A549 (cell line): ENCODE data around the gene C8G. TPM values are rescaled to one million over a fixed set of nuclear protein-coding genes. Genes with fewer than 3 reads are reported as not detected.

Source experiments
- ATAC-seq, 2 experiments: fragments of 200-7000 bp in 1 of 2; fragments of >200 bp in 1 of 2; cut with Nextera tagmentation in 1 of 2; cut with Tn5 transposase in 1 of 2; 3 replicates each; pipeline versions ENCODE4 v1.8.0 to v1.9.1; 2018 to 2020; ENCODE audit warnings: mild to moderate bottlenecking in 1 of 2, moderate library complexity in 1 of 2
- CTCF ChIA-PET: fragments of 300-600 bp; sonication (Branson Sonifier 250); formaldehyde crosslinking; extraction: SDS; loops from one replicate; lab custom pipeline; 2021; ENCODE audit warnings: antibody characterized with exemption, inconsistent platforms; lab: Yijun Ruan, JAX
- POLR2A ChIA-PET: fragments of 350-600 bp; formaldehyde crosslinking; extraction: SDS; loops from one replicate; lab custom pipeline; 2021; ENCODE audit warnings: antibody characterized with exemption, inconsistent platforms; lab: Yijun Ruan, JAX
- DNase-seq, 2 experiments: peaks; one replicate each; pipeline versions ENCODE4 v3.0.0 to v3.0.0-alpha.2; 2011 to 2016; ENCODE audit warnings: low read depth in 1 of 2, low spot score in 1 of 2
- FAIRE-seq: peaks from 2 replicates; lab custom pipeline; 2011; peaks lifted over from hg19 to GRCh38; lab: Jason Lieb, UNC
- H3K27ac ChIP-seq, 2 experiments: fragments of >200 bp; sonication (Bioruptor Twin); formaldehyde crosslinking; 3 replicates each; pipeline ENCODE4 v1.5.1; 2016 to 2017
- H3K4me1 ChIP-seq: fragments of >200 bp; sonication (Bioruptor Twin); formaldehyde crosslinking; 3 replicates; pipeline ENCODE4 v1.6.1; 2016
- H3K4me2 ChIP-seq: fragments of >200 bp; sonication (Bioruptor Twin); formaldehyde crosslinking; 3 replicates; pipeline ENCODE4 v1.6.1; 2016
- H3K4me3 ChIP-seq: fragments of >200 bp; sonication (Bioruptor Twin); formaldehyde crosslinking; 3 replicates; pipeline ENCODE4 v1.5.1; 2016
- H3K9me3 ChIP-seq: fragments of >200 bp; sonication (Bioruptor Twin); formaldehyde crosslinking; 3 replicates; pipeline ENCODE4 v1.6.1; 2016
- ATOH8 ChIP-seq: fragments of 250-450 bp; sonication (Bioruptor Pico); IDR thresholded peaks from 2 replicates; pipeline ENCODE4 v1.5.0; 2020; ENCODE audit warnings: low read depth, mild to moderate bottlenecking, moderate library complexity
- CBX2 ChIP-seq: fragments of 200-600 bp; sonication (generic); IDR thresholded peaks from 2 replicates; pipeline ENCODE4 v1.6.1; 2016; ENCODE audit warnings: low read depth, mild to moderate bottlenecking, borderline replicate concordance
- EHF ChIP-seq: fragments of 250-450 bp; sonication (Bioruptor Pico); IDR thresholded peaks from 2 replicates; pipeline ENCODE4 v1.5.0; 2020; ENCODE audit warnings: mild to moderate bottlenecking
- ELK1 ChIP-seq: fragments of 150-350 bp; IDR thresholded peaks from 2 replicates; pipeline ENCODE4 v1.6.1; 2014; ENCODE audit warnings: low read depth, mild to moderate bottlenecking, low read length
- FOSB ChIP-seq: fragments of 250-450 bp; sonication (Bioruptor Pico); IDR thresholded peaks from 2 replicates; pipeline ENCODE4 v1.5.0; 2020; ENCODE audit warnings: mild to moderate bottlenecking, moderate library complexity
- HES2 ChIP-seq: fragments of >200 bp; sonication (Bioruptor Twin); formaldehyde crosslinking; IDR thresholded peaks from 2 replicates; pipeline ENCODE4 v1.6.1; 2016
- HMGXB4 ChIP-seq: fragments of 250-450 bp; sonication (Bioruptor Pico); IDR thresholded peaks from 2 replicates; pipeline ENCODE4 v1.5.0; 2021; ENCODE audit warnings: mild to moderate bottlenecking, moderate library complexity, borderline replicate concordance
- JUNB ChIP-seq: fragments of >200 bp; sonication (Bioruptor Twin); formaldehyde crosslinking; IDR thresholded peaks from 2 replicates; pipeline ENCODE4 v1.6.1; 2016
- MAFK ChIP-seq: fragments of 450-650 bp; IDR thresholded peaks from 2 replicates; pipeline ENCODE4 v1.6.1; 2014; ENCODE audit not compliant: partially characterized antibody
- MAX ChIP-seq: IDR thresholded peaks from 2 replicates; pipeline ENCODE4 v1.6.1; 2012
- MAZ ChIP-seq: fragments of 150-350 bp; IDR thresholded peaks from 2 replicates; pipeline ENCODE4 v1.6.1; 2014; ENCODE audit warnings: antibody characterized with exemption, low read depth, low read length, borderline replicate concordance
- NPAS2 ChIP-seq: fragments of 250-450 bp; sonication (Bioruptor Pico); IDR thresholded peaks from 2 replicates; pipeline ENCODE4 v1.8.0; 2022; ENCODE audit warnings: mild to moderate bottlenecking, moderate library complexity, borderline replicate concordance
- POLR2A ChIP-seq: IDR thresholded peaks from 2 replicates; pipeline ENCODE4 v1.6.1; 2012; ENCODE audit warnings: mild to moderate bottlenecking, low read length
- POLR2AphosphoS2 ChIP-seq: conservative IDR thresholded peaks from 2 replicates; pipeline ENCODE4 v1.6.1; 2012; ENCODE audit warnings: low read length, improper control_type of control experiment, inconsistent platforms
- RAD21 ChIP-seq, 2 experiments: fragments of >200 bp in 1 of 2; sonication (Bioruptor Twin) in 1 of 2; formaldehyde crosslinking in 1 of 2; IDR thresholded peaks in 1 of 2; conservative IDR thresholded peaks in 1 of 2; 2 replicates in 1 of 2; 3 replicates in 1 of 2; pipeline ENCODE4 v1.6.1; 2012 to 2018; ENCODE audit warnings: inconsistent platforms in 1 of 2
- RCOR1 ChIP-seq: fragments of 150-350 bp; IDR thresholded peaks from 2 replicates; pipeline ENCODE4 v1.6.1; 2014; ENCODE audit warnings: antibody characterized with exemption, low read length, low read depth
- REST ChIP-seq: fragments of 200-600 bp; sonication (generic); IDR thresholded peaks from 2 replicates; pipeline ENCODE4 v1.6.1; 2016; ENCODE audit warnings: antibody characterized with exemption, mild to moderate bottlenecking, moderate library complexity
- USF2 ChIP-seq: fragments of 450-650 bp; IDR thresholded peaks from 2 replicates; pipeline ENCODE4 v1.6.1; 2014; ENCODE audit warnings: antibody characterized with exemption
- ZSCAN20 ChIP-seq: fragments of 250-450 bp; sonication (Bioruptor Pico); IDR thresholded peaks from 2 replicates; pipeline ENCODE4 v1.8.0; 2022; ENCODE audit warnings: mild to moderate bottlenecking, moderate library complexity
- WGBS: methylation state at CpG from one replicate; pipeline ENCODE4 v1.1.6; 2017; ENCODE audit errors: missing lambda C conversion rate; 5-methylcytosine and 5-hydroxymethylcytosine counted together
- polyA plus RNA-seq, 4 experiments: library from polyadenylated mRNA; depleted of rRNA in 3 of 4; stranded (reverse); fragments of >200 nt; fragmentation: RNase III in 1 of 4; extraction: RNeasy Plus Mini Kit Qiagen cat#74134 plus additional on column Dnase treatment in 1 of 4; gene quantifications; 2 replicates in 3 of 4; 3 replicates in 1 of 4; pipeline ENCODE4 v1.2.3, GENCODE V29; 2011 to 2017

The C8G gene
- polyA plus RNA-seq, 2 of the 4 experiments (the other 2 are of a cell fraction): 0.45 to 1.3 TPM

- TF ChIP-seq CBX2: no peak
- no peak for TF ChIP-seq POLR2AphosphoS2
- TF ChIP-seq ELK1: no peak
- TF ChIP-seq, all 56 proteins: peak for 0
These were observed 43.8 kb downstream of the C8G start (continued) for GRCh38 chr9:136988872-136989271.

GRCh38 chr9:136990242-136990911 is 45.3 kb downstream of the C8G start:
- Histone ChIP-seq H3K4me1 (peaks cover 27% of the 10 kb centered on the region), H3K4me3 (no peak overlapping the region), H3K27ac (peak overlapping the region; percentile 21 to 97; a peak in 3 of 6 replicates), H3K4me2 (0 out of 3 replicates have a peak overlapping the region, but pooled peaks have one; percentile 10), H3K9me3 (peaks cover 3% of the 10 kb centered on the region; the same call in 1 of the 3 replicates)
- ATAC-seq (no peak), FAIRE-seq (no peak), DNase-seq (no peak)
- WGBS: 81% methylated on average over 10 of the region's 10 CpGs
- CTCF ChIA-PET: interaction anchor here (0.9 to 4.7 kb wide), 6 partner anchors 39 to 148 kb away, joined by 3 to 29 read pairs (median 6); partner anchors contain the start of genes ABCA2 and AJM1
- TF ChIP-seq NPAS2 (no peak), MAZ (no peak), ZSCAN20 (CRISPR knock-in tag) (no peak), FOSB (CRISPR knock-in tag) (no peak), HES2 (no peak), RAD21 (conservative IDR thresholded peaks at IDR 0.05 in 1 of 2, IDR thresholded peaks at IDR 0.05 in 1 of 2) (no peak), JUNB (no peak), ATOH8 (CRISPR knock-in tag) (no peak)
- POLR2A ChIA-PET: interaction anchor here (1.9 kb wide), 1 partner anchor 96 kb away, joined by 6 read pairs; the partner anchor contains the start of gene MAN1B1

- DNase-seq (peak; percentile 88 to 94), FAIRE-seq (no peak), ATAC-seq (peak; percentile 74 to 82)
- POLR2A ChIA-PET: interaction anchor here (0.6 to 1.9 kb wide), 22 partner anchors 8 to 407 kb away, joined by 3 to 20 read pairs (median 5); partner anchors contain the start of gene MAN1B1
- Histone ChIP-seq H3K4me2 (peak within 1 kb of the TSS; percentile 95), H3K27ac (peak within 1 kb of the TSS; percentile 91 to 97), H3K4me3 (peak within 1 kb of the TSS; percentile 89), H3K9me3 (peaks cover 3% of the 10 kb centered on the region; the same call in 1 of the 3 replicates), H3K4me1 (peaks cover 45% of the 10 kb centered on the region)
- WGBS: 0% methylated on average over 19 of the region's 92 CpGs
- CTCF ChIA-PET: interaction anchor here (0.6 to 6.6 kb wide), 14 partner anchors 13 to 149 kb away, joined by 3 to 34 read pairs (median 4); partner anchors contain the start of genes ABCA2 and NPDC1
- TF ChIP-seq POLR2A (peak; percentile 65), REST (no peak), ATOH8 (CRISPR knock-in tag) (no peak), RCOR1 (no peak), MAFK (no peak), HMGXB4 (no peak), MAX (peak; percentile 89), USF2 (no peak), EHF (CRISPR knock-in tag) (no peak)
These were observed 47.2 kb downstream of the C8G start, which contains the start of gene PAXX for GRCh38 chr9:136991993-136992818. Gene PAXX, plus strand, starts transcription at chr9:136992422. Its CDS starts 22 bp downstream, at chr9:136992444.
